K562 (cell line): ENCODE results near the gene ALDH1A3. TPM values are rescaled to one million over a fixed set of nuclear protein-coding genes. Genes with fewer than 3 reads are reported as not detected.

Experiments
- ATAC-seq: fragments of 200-7000 bp; cut with Tn5 transposase; 3 replicates; pipeline ENCODE4 v1.9.1; 2020; ENCODE audit warnings: moderate library complexity
- BruUV-seq: library from RNA; stranded (reverse); fragments of 400-500 nt; replicated peaks from 2 replicates; lab custom pipeline; 2021; lab: Mats Ljungman, UMichigan
- CTCF ChIA-PET: fragments of 300-600 bp; formaldehyde crosslinking; extraction: SDS; loops from one replicate; lab custom pipeline; 2021; ENCODE audit warnings: low intra/inter-chr PET ratio; lab: Yijun Ruan, JAX
- POLR2A ChIA-PET: fragments of 300-600, 350-650 bp; sonication (Branson Sonifier 250); formaldehyde crosslinking; extraction: SDS; loops from one replicate; lab custom pipeline; 2021; ENCODE audit warnings: antibody characterized with exemption, inconsistent platforms; lab: Yijun Ruan, JAX
- DNase-seq, 4 experiments: peaks; one replicate each; pipeline versions ENCODE4 v3.0.0 to v3.0.0-alpha.2; 2011 to 2018; ENCODE audit warnings: low spot score in 3 of 4, mixed read lengths in 3 of 4; ENCODE audit errors: extremely low read depth in 1 of 4
- FAIRE-seq: peaks from 2 replicates; lab custom pipeline; 2011; peaks lifted over from hg19 to GRCh38; lab: Jason Lieb, UNC
- H2AFZ ChIP-seq: 2 replicates; pipeline ENCODE4 v1.6.0; 2011; ENCODE audit warnings: low read depth, low read length, control low read depth, inconsistent platforms
- H3K27ac ChIP-seq: fragments of 200-600 bp; 3 replicates; pipeline ENCODE4 v1.8.0; 2011; ENCODE audit warnings: low read depth, mild to moderate bottlenecking, control low read depth, inconsistent platforms, low read length, moderate library complexity, mixed read lengths; ENCODE audit errors: extremely low read depth
- H3K27me3 ChIP-seq, 2 experiments: fragments of 300-600 bp in 1 of 2; 2 replicates in 1 of 2; 3 replicates in 1 of 2; pipeline versions ENCODE4 v1.6.0 to v1.8.0; 2011; ENCODE audit warnings: inconsistent platforms in 2 of 2, low read length in 2 of 2, mild to moderate bottlenecking in 1 of 2, mixed read lengths in 1 of 2, moderate library complexity in 1 of 2; ENCODE audit not compliant: control insufficient read depth in 2 of 2, insufficient read depth in 2 of 2
- H3K36me3 ChIP-seq: fragments of 300-600 bp; 3 replicates; pipeline ENCODE4 v1.8.0; 2011; ENCODE audit warnings: mild to moderate bottlenecking, low read length, inconsistent platforms; ENCODE audit not compliant: control insufficient read depth, insufficient read depth
- H3K4me1 ChIP-seq, 2 experiments: fragments of 200-600 bp in 1 of 2; replicated peaks in 1 of 2; 2 replicates in 1 of 2; 3 replicates in 1 of 2; pipeline versions ENCODE4 v1.5.1 to v1.8.0; 2011; ENCODE audit warnings: inconsistent platforms in 2 of 2, low read length in 2 of 2, mild to moderate bottlenecking in 1 of 2, mixed read lengths in 1 of 2, moderate library complexity in 1 of 2; ENCODE audit not compliant: control insufficient read depth in 2 of 2, insufficient read depth in 2 of 2
- H3K4me2 ChIP-seq: 2 replicates; pipeline ENCODE4 v1.6.1; 2011; ENCODE audit warnings: low read length, control low read depth, inconsistent platforms, mixed read lengths; ENCODE audit not compliant: insufficient read depth
- H3K4me3 ChIP-seq: fragments of 200-600 bp; sonication (generic), shearing (Covaris generic); 2 replicates; pipeline ENCODE4 v1.5.1; 2016; ENCODE audit warnings: control low read depth, inconsistent platforms
- H3K79me2 ChIP-seq: fragments of 200-600 bp; 3 replicates; pipeline ENCODE4 v1.8.0; 2011; ENCODE audit warnings: low read length, inconsistent platforms; ENCODE audit not compliant: control insufficient read depth, insufficient read depth
- H3K9ac ChIP-seq, 2 experiments: 2 replicates each; pipeline versions ENCODE4 v1.6.0 to v1.6.1; 2011; ENCODE audit warnings: low read depth in 2 of 2, low read length in 2 of 2, control low read depth in 1 of 2, inconsistent platforms in 1 of 2, mild to moderate bottlenecking in 1 of 2, mixed read lengths in 1 of 2; ENCODE audit not compliant: insufficient read depth in 1 of 2
- H3K9me1 ChIP-seq: one replicate; pipeline ENCODE4 v1.6.0; 2011; ENCODE audit warnings: inconsistent platforms, mild to moderate bottlenecking, low read length, moderate library complexity; ENCODE audit not compliant: control insufficient read depth, insufficient read depth
- H3K9me3 ChIP-seq: replicated peaks from 2 replicates; pipeline ENCODE4 v1.5.1; 2011; ENCODE audit warnings: low read depth, low read length, inconsistent platforms; ENCODE audit not compliant: control insufficient read depth, insufficient read depth
- H4K20me1 ChIP-seq: replicated peaks from 2 replicates; pipeline ENCODE4 v1.6.1; 2011; ENCODE audit warnings: low read length, inconsistent platforms, mixed read lengths; ENCODE audit not compliant: control insufficient read depth, insufficient read depth
- ARNT ChIP-seq, 2 experiments: fragments of 450-650 bp; IDR thresholded peaks; 2 replicates each; pipeline ENCODE4 v1.6.1; 2016; ENCODE audit warnings: mild to moderate bottlenecking in 1 of 2
- CSDE1 ChIP-seq, 2 experiments: fragments of 450-650 bp; IDR thresholded peaks; 2 replicates each; pipeline ENCODE4 v1.6.1; 2016; ENCODE audit warnings: mild to moderate bottlenecking in 1 of 2
- HMG20A ChIP-seq: fragments of 450-650 bp; formaldehyde crosslinking; conservative IDR thresholded peaks from 2 replicates; pipeline ENCODE4 v1.4.0; 2020; ENCODE audit warnings: mild to moderate bottlenecking, mixed read lengths
- NFATC3 ChIP-seq: fragments of 450-650 bp; IDR thresholded peaks from 2 replicates; pipeline ENCODE4 v1.6.1; 2017; ENCODE audit warnings: mild to moderate bottlenecking
- PTBP1 ChIP-seq: fragments of 200-400 bp; formaldehyde crosslinking; IDR thresholded peaks from 2 replicates; pipeline ENCODE4 v1.6.1; 2017; ENCODE audit warnings: low read depth, low read length
- SMC3 ChIP-seq: conservative IDR thresholded peaks from 2 replicates; pipeline ENCODE4 v1.6.1; 2011; ENCODE audit warnings: low read depth, low read length, improper control_type of control experiment; ENCODE audit not compliant: insufficient read depth
- SRSF1 ChIP-seq: fragments of 200-400 bp; formaldehyde crosslinking; IDR thresholded peaks from 2 replicates; pipeline ENCODE4 v1.6.1; 2017; ENCODE audit warnings: mild to moderate bottlenecking, low read depth, low read length, moderate library complexity
- U2AF1 ChIP-seq: fragments of 200-400 bp; formaldehyde crosslinking; optimal IDR thresholded peaks from 2 replicates; pipeline ENCODE3; 2017; ENCODE audit warnings: mild to moderate bottlenecking, low read depth, low read length, moderate library complexity
- ZNF707 ChIP-seq: fragments of 250-450 bp; sonication (Bioruptor Pico); conservative IDR thresholded peaks from 2 replicates; pipeline ENCODE4 v1.8.0; 2022; ENCODE audit warnings: inconsistent platforms, mild to moderate bottlenecking, moderate library complexity
- WGBS: fragments of 100-300 bp; shearing (Covaris generic); methylation state at CpG from one replicate; pipeline ENCODE4 v1.1.6; 2016; ENCODE audit warnings: low coverage, mixed read lengths; ENCODE audit not compliant: insufficient coverage; ENCODE audit errors: missing lambda C conversion rate; 5-methylcytosine and 5-hydroxymethylcytosine counted together
- in situ Hi-C: fragments of 300-500 bp; cut with MboI; formaldehyde crosslinking; loops from 4 replicates; pipeline ENCODE4 v1.15.0; 2018; ENCODE audit warnings: inconsistent platforms, mixed read lengths
- intact Hi-C: fragments of 100-400 bp; cut with micrococcal nuclease; formaldehyde crosslinking; loops from 2 replicates; pipeline ENCODE4 v1.14.2; 2022
- polyA plus RNA-seq, 8 experiments: library from polyadenylated mRNA; depleted of rRNA in 4 of 8; stranded (reverse) in 5 of 8; unstranded in 3 of 8; fragments of >200 nt; fragmentation: Nextera tagmentation in 2 of 8; fragmentation: Illumina TruSeq in 1 of 8; extraction: Ambion mirVana in 2 of 8; extraction: Trizol in 1 of 8; gene quantifications; 2 replicates each; pipeline versions ENCODE4 v1.2.1 to v1.2.3, GENCODE V29; 2011 to 2014; ENCODE audit warnings: inconsistent platforms in 1 of 8, missing spikeins in 1 of 8
- total RNA-seq, 7 experiments: library from RNA; depleted of rRNA in 6 of 7; stranded (reverse); fragments of >200 nt in 6 of 7; fragmentation: Illumina TruSeq in 2 of 7; extraction: Trizol in 2 of 7; gene quantifications; 2 replicates each; pipeline versions ENCODE4 v1.2.1 to v1.2.3, GENCODE V29; 2011 to 2021; ENCODE audit warnings: low replicate concordance in 1 of 7
- TF ChIP-seq, protein P1 (sequence below): fragments of 250-450 bp; sonication (Bioruptor Pico); IDR thresholded peaks from 2 replicates; pipeline ENCODE4 v1.8.0; 2022; ENCODE audit warnings: moderate library complexity, mild to moderate bottlenecking, inconsistent platforms

Gene ALDH1A3
- total and polyA plus RNA-seq, 9 of the 15 experiments (the other 6 are each of a cell fraction or from before 2014, with no cell fraction given) = 0.38 TPM; not detected in 8

DNA sequence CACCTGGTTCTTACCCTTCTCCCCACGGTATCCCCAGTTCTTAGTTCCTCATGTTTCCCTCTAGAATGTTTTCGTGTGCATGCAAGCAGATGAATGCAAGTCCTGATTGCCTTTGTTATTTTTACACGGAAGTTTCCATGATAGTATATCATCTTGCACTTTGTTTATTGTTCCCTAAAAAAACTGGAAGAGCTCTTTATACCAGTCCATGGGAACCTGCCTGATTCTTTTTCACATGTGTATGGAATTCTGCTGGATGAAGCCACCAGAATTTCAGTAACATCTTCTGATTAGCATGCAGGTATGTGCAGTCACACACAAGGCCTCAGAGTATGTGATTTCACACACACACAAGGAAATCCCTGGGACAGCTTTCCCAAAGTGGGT, 23.5 kb downstream of the ALDH1A3 start:
- DNase-seq (no peak), FAIRE-seq (no peak), ATAC-seq (no peak)
- Histone ChIP-seq H3K4me2 (no peak overlapping the region), H3K27me3 (peaks cover 36 to 68% of the 10 kb centered on the region in 2 experiments), H3K36me3 (no peaks in the 10 kb centered on the region), H3K79me2 (no peaks in the 10 kb centered on the region), H3K9me1 (no peaks in the 10 kb centered on the region), H4K20me1 (no peaks in the 10 kb centered on the region), H3K9ac (no peak overlapping the region), H3K4me1 (no peaks in the 10 kb centered on the region), H3K4me3 (no peak overlapping the region), H3K9me3 (no peaks in the 10 kb centered on the region), H3K27ac (no peak overlapping the region), H2AFZ (no peak overlapping the region)
- intact Hi-C loops (no loop called here), in situ Hi-C loops (loop anchor here (25.0 kb wide), 1 partner anchor 359 kb away; the partner anchor contains the start of gene CHSY1)
- no TSS peak for BruUV-seq
- ChIA-PET POLR2A (interaction anchor here (0.5 to 0.7 kb wide), 2 partner anchors 140 to 349 kb away, joined by 3 read pairs; partner anchors contain the start of gene CHSY1), CTCF (no interaction called here)
- WGBS = 2% methylated on average over 3 of the region's 3 CpGs
- TF ChIP-seq SRSF1 = no peak
- no peak for TF ChIP-seq CSDE1 (IDR thresholded peaks at IDR 0.05)
- TF ChIP-seq U2AF1 = no peak

DNA sequence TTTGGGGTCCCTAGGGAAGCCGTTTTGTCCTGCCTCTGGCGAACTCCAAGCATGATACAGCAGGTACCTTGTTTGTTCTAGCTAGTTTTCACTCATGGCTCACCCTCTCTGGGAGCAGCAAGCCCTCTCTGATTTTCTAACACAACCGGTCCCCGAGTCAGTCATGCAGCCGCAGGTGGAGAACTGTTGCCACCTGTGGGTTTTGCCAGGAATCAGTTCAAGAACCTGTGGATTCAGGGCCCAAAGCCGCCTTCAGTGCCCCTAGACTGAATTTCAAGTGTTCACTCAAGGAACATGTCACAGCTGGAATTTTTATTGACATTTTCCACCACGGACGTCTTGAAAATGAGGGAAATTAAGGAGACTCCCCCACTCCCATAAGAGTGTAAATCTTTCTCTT, 26.2 kb downstream of the ALDH1A3 start:
- Histone ChIP-seq H3K36me3 (no peaks in the 10 kb centered on the region), H3K27ac (no peak overlapping the region)

More for the DNA sequence above, 26.2 kb downstream of the ALDH1A3 start:
- no peaks in the 10 kb centered on the region for H3K79me2 ChIP-seq
- ChIA-PET POLR2A (no interaction called here), CTCF (no interaction called here)
- no peak overlapping the region for H3K9ac ChIP-seq
- H4K20me1 ChIP-seq = no peaks in the 10 kb centered on the region
- H3K4me2 ChIP-seq = no peak overlapping the region
- intact Hi-C loops (no loop called here), in situ Hi-C loops (loop anchor here (25.0 kb wide), 1 partner anchor 356 kb away; the partner anchor contains the start of gene CHSY1)
- TF ChIP-seq ARNT (IDR thresholded peaks at IDR 0.05) (no peak), HMG20A (no peak), NFATC3 (no peak), SMC3 (no peak), PTBP1 (no peak), ZNF707 (CRISPR knock-in tag) (no peak)
- TF ChIP-seq, protein P1, sequence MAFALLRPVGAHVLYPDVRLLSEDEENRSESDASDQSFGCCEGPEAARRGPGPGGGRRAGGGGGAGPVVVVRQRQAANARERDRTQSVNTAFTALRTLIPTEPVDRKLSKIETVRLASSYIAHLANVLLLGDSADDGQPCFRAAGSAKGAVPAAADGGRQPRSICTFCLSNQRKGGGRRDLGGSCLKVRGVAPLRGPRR = no peak
- no peak for FAIRE-seq
- no peaks in the 10 kb centered on the region for H3K9me3 ChIP-seq
- peaks cover 34 to 67% of the 10 kb centered on the region in 2 experiments for H3K27me3 ChIP-seq
- H3K4me3 ChIP-seq = no peak overlapping the region
- no TSS peak for BruUV-seq
- no peaks in the 10 kb centered on the region for H3K9me1 ChIP-seq
- WGBS = 0% methylated on average over 8 of the region's 8 CpGs
- no peaks in the 10 kb centered on the region for H3K4me1 ChIP-seq
- ATAC-seq = no peak
- no peak overlapping the region for H2AFZ ChIP-seq
- no peak for DNase-seq
